Smooth muscle cell (in vitro differentiated cells): ENCODE data around the gene CRMP1. TPM values are rescaled to one million over a fixed set of nuclear protein-coding genes. Genes with fewer than 3 reads are reported as not detected.
A peak's percentile ranks its signal among the peaks of the same experiment; 100 is the strongest.

ENCODE experiments used
- DNase-seq: peaks from one replicate; lab custom pipeline; 2025; ENCODE audit not compliant: unreplicated experiment; lab: John Stamatoyannopoulos, UW
- H2AFZ ChIP-seq: fragments of 200-600 bp; sonication (generic); 2 replicates; pipeline ENCODE4 v1.6.0; 2016; ENCODE audit warnings: antibody characterized with exemption, low read depth, mild to moderate bottlenecking
- H3F3A ChIP-seq: fragments of 200-600 bp; sonication (generic); 2 replicates; pipeline ENCODE4 v1.6.0; 2017; ENCODE audit warnings: antibody characterized with exemption, low read depth
- H3K27ac ChIP-seq: fragments of 200-600 bp; sonication (generic); 2 replicates; pipeline ENCODE4 v1.5.1; 2016; ENCODE audit warnings: low read depth, mild to moderate bottlenecking
- H3K27me3 ChIP-seq: fragments of 200-600 bp; sonication (generic); 2 replicates; pipeline ENCODE4 v1.6.1; 2016; ENCODE audit warnings: low read depth, mild to moderate bottlenecking
- H3K36me3 ChIP-seq: fragments of 200-600 bp; sonication (generic); 2 replicates; pipeline ENCODE4 v1.5.1; 2016; ENCODE audit warnings: low read depth
- H3K4me1 ChIP-seq: fragments of 200-600 bp; sonication (generic); 2 replicates; pipeline ENCODE4 v1.5.1; 2016; ENCODE audit warnings: low read depth
- H3K4me2 ChIP-seq: fragments of 200-600 bp; sonication (generic); 2 replicates; pipeline ENCODE4 v1.6.0; 2016; ENCODE audit warnings: mild to moderate bottlenecking
- H3K4me3 ChIP-seq: fragments of 200-600 bp; sonication (generic); 2 replicates; pipeline ENCODE4 v1.5.1; 2016; ENCODE audit warnings: mild to moderate bottlenecking
- H3K79me2 ChIP-seq: fragments of 200-600 bp; sonication (generic); 2 replicates; pipeline ENCODE4 v1.6.0; 2016; ENCODE audit warnings: low read depth, mild to moderate bottlenecking
- H3K9ac ChIP-seq: fragments of 200-600 bp; sonication (generic); 2 replicates; pipeline ENCODE4 v1.6.0; 2016; ENCODE audit warnings: low read depth
- H3K9me3 ChIP-seq: fragments of 200-600 bp; sonication (generic); replicated peaks from 2 replicates; pipeline ENCODE4 v1.5.1; 2016; ENCODE audit warnings: low read depth
- H4K20me1 ChIP-seq: fragments of 200-600 bp; sonication (generic); 2 replicates; pipeline ENCODE4 v1.6.0; 2016; ENCODE audit warnings: low read depth
- CTCF ChIP-seq: fragments of 200-600 bp; sonication (generic); IDR thresholded peaks from 2 replicates; pipeline ENCODE4 v1.5.1; 2017; ENCODE audit warnings: borderline replicate concordance, mild to moderate bottlenecking, antibody characterized with exemption; ENCODE audit not compliant: insufficient read depth, poor library complexity, severe bottlenecking
- WGBS: methylation state at CpG from one replicate; pipeline ENCODE4 v1.1.7; 2016; ENCODE audit warnings: low lambda C conversion rate; 5-methylcytosine and 5-hydroxymethylcytosine counted together
- polyA plus RNA-seq: library from polyadenylated mRNA; unstranded; fragments of >200 nt; fragmentation: Nextera tagmentation; extraction: Ambion mirVana; gene quantifications from 2 replicates; pipeline ENCODE4 v1.2.1, GENCODE V29; 2016
- total RNA-seq: library from RNA; depleted of rRNA; stranded (reverse); fragments of >200 nt; gene quantifications from 2 replicates; pipeline ENCODE4 v1.2.3, GENCODE V29; 2014

CRMP1 gene
- total and polyA plus RNA-seq, 2 experiments from 2014 or later: 12.5 to 18.6 TPM

DNA sequence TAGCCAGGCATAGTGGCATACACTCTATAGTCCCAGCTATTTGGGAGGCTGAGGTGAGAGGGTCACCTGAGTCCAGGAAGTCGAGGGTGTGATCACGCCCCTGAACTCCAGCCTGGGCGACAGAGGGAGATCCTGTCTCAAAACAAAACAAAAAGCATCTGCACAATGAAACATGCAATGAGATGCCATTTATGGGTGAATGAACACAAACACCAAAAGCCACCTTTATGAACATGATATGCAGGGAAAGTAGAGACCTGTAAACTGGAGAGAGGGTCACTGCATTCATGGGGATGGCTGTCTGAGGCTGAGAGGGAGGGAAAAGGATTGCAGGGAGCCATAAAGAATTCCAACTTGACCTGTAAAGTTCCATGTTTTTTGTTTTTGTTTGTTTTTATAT is 111.2 kb downstream of the CRMP1 start:
- H3K9me3 ChIP-seq: peaks cover 8% of the 10 kb centered on the region
- no peaks in the 10 kb centered on the region for H3F3A ChIP-seq
- no peak for DNase-seq
- H3K4me3 ChIP-seq: no peak overlapping the region
- H3K9ac ChIP-seq: no peak overlapping the region
- H3K79me2 ChIP-seq: peaks cover 6% of the 10 kb centered on the region
- H3K4me1 ChIP-seq: no peaks in the 10 kb centered on the region
- H3K27me3 ChIP-seq: no peaks in the 10 kb centered on the region
- peak overlapping the region; percentile 54 for H3K27ac ChIP-seq
- H2AFZ ChIP-seq: no peak overlapping the region
- WGBS: 100% methylated on average over 3 of the region's 3 CpGs
- H4K20me1 ChIP-seq: no peaks in the 10 kb centered on the region
- TF ChIP-seq CTCF: no peak
- H3K4me2 ChIP-seq: no peak overlapping the region
- peaks cover 6% of the 10 kb centered on the region for H3K36me3 ChIP-seq

GRCh38 chr4:5780831-5781480 is 111.9 kb downstream of the CRMP1 start:
- no peak for DNase-seq
- H3K27me3 ChIP-seq: no peaks in the 10 kb centered on the region
- peaks cover 15% of the 10 kb centered on the region for H3K9me3 ChIP-seq
- H3K4me1 ChIP-seq: no peaks in the 10 kb centered on the region
- no peak overlapping the region for H3K4me3 ChIP-seq
- no peak overlapping the region for H3K9ac ChIP-seq
- H3K36me3 ChIP-seq: peaks cover 14% of the 10 kb centered on the region
- no peaks in the 10 kb centered on the region for H4K20me1 ChIP-seq
- H3K79me2 ChIP-seq: peaks cover 6% of the 10 kb centered on the region
- TF ChIP-seq CTCF: no peak
- H3K27ac ChIP-seq: peak overlapping the region; percentile 54
- 40% methylated on average over 9 of the region's 9 CpGs for WGBS
- peak overlapping the region; percentile 7 for H3K4me2 ChIP-seq
- H2AFZ ChIP-seq: no peak overlapping the region
- H3F3A ChIP-seq: no peaks in the 10 kb centered on the region

DNA sequence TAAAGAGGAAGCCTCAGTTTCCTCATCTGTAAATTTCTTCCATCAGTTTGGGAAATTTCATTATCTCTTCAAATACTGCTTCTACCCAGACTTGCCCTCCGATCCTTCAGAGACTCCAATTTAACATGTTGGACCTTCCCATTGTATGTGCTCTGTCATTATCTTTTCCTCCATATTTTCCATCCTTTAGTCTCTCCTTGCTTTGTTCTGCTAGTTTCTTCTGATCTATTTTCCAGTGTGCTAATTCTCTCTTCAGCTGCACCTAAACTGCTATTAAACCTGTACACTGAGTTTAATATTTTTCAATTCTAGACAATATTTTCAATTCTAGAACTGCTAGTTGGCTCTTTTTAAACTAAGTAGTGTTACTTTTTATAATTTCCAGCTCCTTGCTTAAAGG is 116.4 kb downstream of the CRMP1 start:
- no peak overlapping the region for H2AFZ ChIP-seq
- 100% methylated on average over 1 of the region's 1 CpG for WGBS
- no peak overlapping the region for H3K9ac ChIP-seq
- peaks cover 6% of the 10 kb centered on the region for H3K79me2 ChIP-seq
- no peak overlapping the region for H3K4me2 ChIP-seq
- H3K9me3 ChIP-seq: peaks cover 17% of the 10 kb centered on the region
- H3K36me3 ChIP-seq: peaks cover 20% of the 10 kb centered on the region
- no peak for DNase-seq
- no peak for TF ChIP-seq CTCF
- no peak overlapping the region for H3K27ac ChIP-seq
- H3K27me3 ChIP-seq: no peaks in the 10 kb centered on the region
- H4K20me1 ChIP-seq: no peaks in the 10 kb centered on the region
- no peak overlapping the region for H3K4me3 ChIP-seq
- H3F3A ChIP-seq: no peaks in the 10 kb centered on the region
- H3K4me1 ChIP-seq: no peaks in the 10 kb centered on the region

DNA sequence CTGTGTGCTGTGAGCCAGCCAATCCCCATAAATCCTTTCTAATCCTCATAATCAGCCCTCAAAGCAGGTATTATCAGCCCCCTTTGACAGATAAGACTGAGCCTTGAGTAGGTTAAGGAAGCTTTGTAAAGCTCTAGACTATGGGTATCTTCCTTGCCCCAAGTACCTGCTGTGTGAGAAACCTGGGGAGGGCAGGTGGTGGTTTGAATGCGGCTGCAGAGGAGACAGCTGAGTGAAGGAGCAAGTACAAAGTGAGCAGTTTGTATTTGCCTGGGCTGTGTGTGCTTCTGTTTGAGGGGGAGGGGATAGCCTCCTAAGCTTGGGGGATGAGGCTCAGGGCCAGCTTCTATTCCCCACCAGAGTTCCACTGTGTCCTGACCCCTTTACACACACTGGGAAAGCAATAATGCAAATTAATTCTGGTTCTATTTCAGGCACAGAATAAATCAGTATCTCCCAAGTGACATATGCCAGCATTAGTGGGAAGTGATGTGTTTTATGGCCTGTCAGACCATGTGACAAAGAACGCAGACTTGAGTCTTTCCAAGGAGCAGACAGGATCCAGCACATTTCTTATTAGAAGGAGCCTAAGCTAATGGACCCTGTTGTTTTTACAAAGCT is 118.4 kb downstream of the CRMP1 start:
- Histone ChIP-seq H3K4me2 (no peak overlapping the region), H3F3A (no peaks in the 10 kb centered on the region), H3K9me3 (peaks cover 17% of the 10 kb centered on the region), H3K4me1 (no peaks in the 10 kb centered on the region), H3K36me3 (peaks cover 20% of the 10 kb centered on the region), H2AFZ (no peak overlapping the region), H3K27me3 (no peaks in the 10 kb centered on the region), H3K9ac (no peak overlapping the region), H3K27ac (peak overlapping the region; percentile 75), H4K20me1 (no peaks in the 10 kb centered on the region), H3K79me2 (peaks cover 6% of the 10 kb centered on the region), H3K4me3 (no peak overlapping the region)
- 59% methylated on average over 2 of the region's 2 CpGs for WGBS
- no peak for TF ChIP-seq CTCF
- no peak for DNase-seq
